ENCODE measurements around the gene STK24.

Gene STK24

DNA sequence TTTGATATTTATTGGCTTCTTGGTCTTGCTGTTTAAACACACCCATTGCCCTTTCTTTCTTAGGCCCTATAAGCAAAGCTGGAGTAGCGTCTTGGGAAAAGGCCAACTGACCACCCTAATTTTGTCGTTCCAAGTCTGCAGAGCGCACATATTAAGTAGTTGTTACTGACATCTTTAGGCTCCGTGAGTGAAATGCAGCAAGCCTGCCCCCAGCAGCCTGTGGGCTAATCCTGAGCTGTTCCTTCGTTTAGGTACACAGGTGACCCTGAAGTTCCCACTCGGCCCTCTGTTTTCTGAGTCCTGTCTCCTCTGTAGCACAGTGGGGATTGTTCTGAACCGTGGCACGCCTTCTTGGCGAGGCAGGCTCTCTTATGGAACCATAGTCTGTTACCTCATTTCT is 170.5 kb downstream of the STK24 start:
- Histone ChIP-seq H3K9ac (ENCODE audit: insufficient read length) (no peak overlapping the region), H3K4me3 (no peak overlapping the region), H3K27ac (no peak overlapping the region), H3K36me3 (ENCODE audit: insufficient read depth, low read length) (peaks cover 6% of the 10 kb centered on the region; the same call in 1 of the 2 replicates), H3K9me3 (ENCODE audit: low read depth, low read length) (no peaks in the 10 kb centered on the region)
- TF ChIP-seq POLR2AphosphoS5 (IDR thresholded peaks at IDR 0.05; ENCODE audit: borderline replicate concordance, low read depth, low read length) (no peak), FOXP2 (optimal IDR thresholded peaks at IDR 0.05; ENCODE audit: control extremely low read depth, extremely low read length, insufficient read depth) (no peak), EZH2 (IDR thresholded peaks at IDR 0.05) (no peak)
- no peak for DNase-seq (ENCODE audit: low read depth, low spot score)

- no peak for DNase-seq (ENCODE audit: low read depth, low spot score)
- Histone ChIP-seq H3K9me3 (ENCODE audit: low read depth, low read length) (no peaks in the 10 kb centered on the region), H3K4me3 (no peak overlapping the region), H3K9ac (ENCODE audit: insufficient read length) (no peak overlapping the region), H3K36me3 (ENCODE audit: insufficient read depth, low read length) (peaks cover 6% of the 10 kb centered on the region; the same call in 1 of the 2 replicates), H3K27ac (no peak overlapping the region)
- no peak for TF ChIP-seq POLR2AphosphoS5 (IDR thresholded peaks at IDR 0.05; ENCODE audit: borderline replicate concordance, low read depth, low read length)
- no peak for TF ChIP-seq FOXP2 (optimal IDR thresholded peaks at IDR 0.05; ENCODE audit: control extremely low read depth, extremely low read length, insufficient read depth)
- TF ChIP-seq EZH2 (IDR thresholded peaks at IDR 0.05) = no peak
These were observed 171.1 kb downstream of the STK24 start for GRCh38 chr13:98405690-98406344.

DNA sequence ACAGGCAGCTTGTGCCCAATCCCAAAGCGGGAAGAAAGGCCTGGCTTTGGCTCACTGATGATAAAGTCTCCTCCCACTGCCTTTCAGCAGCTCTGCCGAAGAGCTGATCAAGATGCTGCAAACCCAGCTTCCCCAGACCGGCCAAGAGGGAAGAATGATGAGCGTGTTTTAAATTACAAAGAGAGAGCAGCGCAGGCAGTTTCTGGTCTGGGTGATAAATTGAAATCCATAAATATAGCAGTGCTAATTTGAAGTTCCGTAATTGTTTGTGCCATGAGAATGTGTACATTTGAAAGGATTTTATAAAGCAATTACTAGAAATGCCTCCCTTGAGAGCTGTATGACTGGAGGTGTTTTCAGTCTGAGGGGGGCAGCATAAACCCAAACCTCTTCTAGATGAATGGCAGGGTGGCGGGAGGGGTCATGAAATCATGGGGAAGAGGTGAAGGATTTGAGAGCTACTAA is 171.8 kb downstream of the STK24 start:
- no peak for DNase-seq (ENCODE audit: low read depth, low spot score)
- Histone ChIP-seq H3K36me3 (ENCODE audit: insufficient read depth, low read length) (peaks cover 6% of the 10 kb centered on the region), H3K27ac (no peak overlapping the region), H3K9me3 (ENCODE audit: low read depth, low read length) (no peaks in the 10 kb centered on the region), H3K9ac (ENCODE audit: insufficient read length) (no peak overlapping the region), H3K4me3 (no peak overlapping the region)
- TF ChIP-seq FOXP2 (optimal IDR thresholded peaks at IDR 0.05; ENCODE audit: control extremely low read depth, extremely low read length, insufficient read depth) (no peak), EZH2 (IDR thresholded peaks at IDR 0.05) (no peak), POLR2AphosphoS5 (IDR thresholded peaks at IDR 0.05; ENCODE audit: borderline replicate concordance, low read depth, low read length) (no peak)

GRCh38 chr13:98403076-98403475 is 173.8 kb downstream of the STK24 start:
- no peak overlapping the region for H3K27ac ChIP-seq
- peaks cover 6% of the 10 kb centered on the region for H3K36me3 ChIP-seq (ENCODE audit: insufficient read depth, low read length)
- no peaks in the 10 kb centered on the region for H3K9me3 ChIP-seq (ENCODE audit: low read depth, low read length)
- no peak for TF ChIP-seq POLR2AphosphoS5 (IDR thresholded peaks at IDR 0.05; ENCODE audit: borderline replicate concordance, low read depth, low read length)
- TF ChIP-seq FOXP2 (optimal IDR thresholded peaks at IDR 0.05; ENCODE audit: control extremely low read depth, extremely low read length, insufficient read depth) = no peak
- TF ChIP-seq EZH2 (IDR thresholded peaks at IDR 0.05) = no peak
- no peak for DNase-seq (ENCODE audit: low read depth, low spot score)
- no peak overlapping the region for H3K4me3 ChIP-seq
- H3K9ac ChIP-seq (ENCODE audit: insufficient read length) = no peak overlapping the region

GRCh38 chr13:98401934-98402333 is 175.0 kb downstream of the STK24 start:
- DNase-seq (ENCODE audit: low read depth, low spot score) = no peak
- Histone ChIP-seq H3K9ac (ENCODE audit: insufficient read length) (no peak overlapping the region), H3K36me3 (ENCODE audit: insufficient read depth, low read length) (peaks cover 6% of the 10 kb centered on the region)

DNA sequence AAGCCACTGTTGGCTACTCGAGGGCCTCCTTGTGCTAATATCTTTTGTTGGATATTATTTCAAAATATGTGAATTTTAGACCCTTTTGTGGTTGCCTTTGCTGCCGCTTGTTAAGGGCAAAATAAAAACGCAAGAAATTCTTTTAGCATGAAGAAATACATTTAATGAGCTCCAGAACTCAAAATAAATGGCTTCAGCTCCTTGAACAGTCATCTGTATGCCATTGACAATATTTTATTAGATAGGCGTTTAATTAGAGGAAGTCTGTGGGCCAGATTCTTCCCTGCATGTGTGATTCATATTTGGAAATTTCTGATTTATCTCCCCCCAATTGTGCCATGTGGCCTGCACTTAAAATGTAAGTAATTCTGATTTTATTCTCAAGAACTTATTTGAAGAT is 177.2 kb downstream of the STK24 start:
- peak; percentile 60; the same call in 1 of the 2 replicates for TF ChIP-seq POLR2AphosphoS5 (IDR thresholded peaks at IDR 0.05; ENCODE audit: borderline replicate concordance, low read depth, low read length)
- TF ChIP-seq EZH2 (IDR thresholded peaks at IDR 0.05) = no peak
- H3K36me3 ChIP-seq (ENCODE audit: insufficient read depth, low read length) = peaks cover 18% of the 10 kb centered on the region

More at GRCh38 chr13:98401934-98402333, 175.0 kb downstream of the STK24 start:
- Histone ChIP-seq H3K27ac (no peak overlapping the region), H3K9me3 (ENCODE audit: low read depth, low read length) (no peaks in the 10 kb centered on the region), H3K4me3 (no peak overlapping the region)
- TF ChIP-seq POLR2AphosphoS5 (IDR thresholded peaks at IDR 0.05; ENCODE audit: borderline replicate concordance, low read depth, low read length) (no peak), FOXP2 (optimal IDR thresholded peaks at IDR 0.05; ENCODE audit: control extremely low read depth, extremely low read length, insufficient read depth) (no peak), EZH2 (IDR thresholded peaks at IDR 0.05) (no peak)

DNA sequence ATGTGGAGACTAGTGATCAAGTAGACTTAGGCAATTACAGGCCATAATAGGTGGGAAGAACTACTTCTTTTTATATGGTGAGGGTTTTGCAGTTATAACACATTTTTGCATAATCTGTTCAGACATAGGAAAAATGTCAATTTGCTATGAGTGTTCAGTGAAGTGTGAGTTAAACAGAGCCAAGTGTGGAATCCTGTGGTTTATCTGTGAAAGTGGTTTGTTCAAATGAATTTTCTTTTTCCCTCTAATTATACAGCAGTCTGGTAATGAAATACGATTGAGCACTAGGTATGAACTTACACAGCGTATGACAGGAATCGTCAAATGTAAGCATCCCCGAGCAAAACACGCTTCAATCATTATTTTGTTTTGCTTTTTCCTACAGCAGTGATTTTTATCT is 178.3 kb downstream of the STK24 start:
- Histone ChIP-seq H3K9ac (ENCODE audit: insufficient read length) (no peak overlapping the region), H3K4me3 (peak overlapping the region; percentile 38), H3K9me3 (ENCODE audit: low read depth, low read length) (no peaks in the 10 kb centered on the region), H3K36me3 (ENCODE audit: insufficient read depth, low read length) (peaks cover 20% of the 10 kb centered on the region), H3K27ac (peak overlapping the region; percentile 92)
- DNase-seq (ENCODE audit: low read depth, low spot score) = no peak
- TF ChIP-seq FOXP2 (optimal IDR thresholded peaks at IDR 0.05; ENCODE audit: control extremely low read depth, extremely low read length, insufficient read depth) = no peak
- TF ChIP-seq POLR2AphosphoS5 (IDR thresholded peaks at IDR 0.05; ENCODE audit: borderline replicate concordance, low read depth, low read length) = no peak
- no peak for TF ChIP-seq EZH2 (IDR thresholded peaks at IDR 0.05)

More for the DNA sequence above, 177.2 kb downstream of the STK24 start:
- no peaks in the 10 kb centered on the region for H3K9me3 ChIP-seq (ENCODE audit: low read depth, low read length)
- peak overlapping the region; percentile 38 for H3K4me3 ChIP-seq
- peak overlapping the region; percentile 92 for H3K27ac ChIP-seq
- peak overlapping the region; percentile 58 for H3K9ac ChIP-seq (ENCODE audit: insufficient read length)
- peak; percentile 87 for DNase-seq (ENCODE audit: low read depth, low spot score)

GRCh38 chr13:98397861-98398260 is 179.0 kb downstream of the STK24 start:
- Histone ChIP-seq H3K36me3 (ENCODE audit: insufficient read depth, low read length) (peaks cover 22% of the 10 kb centered on the region), H3K9me3 (ENCODE audit: low read depth, low read length) (no peaks in the 10 kb centered on the region), H3K4me3 (no peak overlapping the region; the same call in 1 of the 2 replicates), H3K9ac (ENCODE audit: insufficient read length) (peak overlapping the region; percentile 28), H3K27ac (peak overlapping the region; percentile 92)
- DNase-seq (ENCODE audit: low read depth, low spot score) = no peak
- TF ChIP-seq POLR2AphosphoS5 (IDR thresholded peaks at IDR 0.05; ENCODE audit: borderline replicate concordance, low read depth, low read length) (no peak), FOXP2 (optimal IDR thresholded peaks at IDR 0.05; ENCODE audit: control extremely low read depth, extremely low read length, insufficient read depth) (no peak), EZH2 (IDR thresholded peaks at IDR 0.05) (no peak)
